Putamen (tissue), 1 donor: ENCODE data around the gene ZNF526.
"Not testable (repeated sequence)": the region's sequence is repeated elsewhere in the genome, so short reads cannot be mapped to it uniquely, and the experiment has no call there.

Experiments used
- DNase-seq: peaks from one replicate; pipeline ENCODE4 v3.0.0-alpha.2; 2016; ENCODE audit warnings: low spot score

The ZNF526 gene

DNA sequence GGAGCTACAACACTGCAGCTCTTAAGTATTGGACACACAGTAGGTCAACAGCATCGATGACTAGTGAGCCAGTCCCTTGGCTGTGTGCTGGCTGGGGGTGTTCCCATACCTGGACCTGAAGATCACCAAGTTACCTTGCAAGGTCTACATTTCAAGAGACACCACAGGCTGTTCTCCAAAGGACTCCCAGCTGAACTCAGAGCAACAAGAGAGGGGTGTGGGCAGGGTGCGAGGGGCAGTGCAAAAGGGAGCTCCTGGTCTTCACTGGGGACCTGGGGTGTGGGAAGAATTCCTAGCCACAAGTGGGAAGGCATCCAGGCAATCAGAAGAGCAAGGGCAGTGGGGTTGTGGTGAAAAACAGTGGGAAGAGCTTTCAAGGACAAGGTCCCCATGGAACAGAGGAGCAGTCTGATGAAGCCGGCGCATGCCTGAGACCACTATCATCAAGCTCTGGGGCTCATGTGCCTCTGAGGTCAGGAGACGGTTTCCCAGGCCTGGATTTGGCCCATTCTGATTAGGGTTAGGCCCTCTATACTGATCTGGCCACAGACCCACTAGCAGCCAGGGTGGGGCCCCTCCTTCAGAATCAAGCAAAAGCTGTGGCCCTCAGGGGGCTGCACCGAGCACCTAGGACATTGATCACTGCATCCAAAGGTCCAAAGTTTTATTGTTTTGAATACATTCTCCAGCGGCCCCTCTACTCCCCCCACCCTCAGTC is 27.0 kb downstream of the ZNF526 start:
- DNase-seq = no peak

GRCh38 chr19:42247640-42248199 is 27.6 kb downstream of the ZNF526 start:
- DNase-seq = no peak

DNA sequence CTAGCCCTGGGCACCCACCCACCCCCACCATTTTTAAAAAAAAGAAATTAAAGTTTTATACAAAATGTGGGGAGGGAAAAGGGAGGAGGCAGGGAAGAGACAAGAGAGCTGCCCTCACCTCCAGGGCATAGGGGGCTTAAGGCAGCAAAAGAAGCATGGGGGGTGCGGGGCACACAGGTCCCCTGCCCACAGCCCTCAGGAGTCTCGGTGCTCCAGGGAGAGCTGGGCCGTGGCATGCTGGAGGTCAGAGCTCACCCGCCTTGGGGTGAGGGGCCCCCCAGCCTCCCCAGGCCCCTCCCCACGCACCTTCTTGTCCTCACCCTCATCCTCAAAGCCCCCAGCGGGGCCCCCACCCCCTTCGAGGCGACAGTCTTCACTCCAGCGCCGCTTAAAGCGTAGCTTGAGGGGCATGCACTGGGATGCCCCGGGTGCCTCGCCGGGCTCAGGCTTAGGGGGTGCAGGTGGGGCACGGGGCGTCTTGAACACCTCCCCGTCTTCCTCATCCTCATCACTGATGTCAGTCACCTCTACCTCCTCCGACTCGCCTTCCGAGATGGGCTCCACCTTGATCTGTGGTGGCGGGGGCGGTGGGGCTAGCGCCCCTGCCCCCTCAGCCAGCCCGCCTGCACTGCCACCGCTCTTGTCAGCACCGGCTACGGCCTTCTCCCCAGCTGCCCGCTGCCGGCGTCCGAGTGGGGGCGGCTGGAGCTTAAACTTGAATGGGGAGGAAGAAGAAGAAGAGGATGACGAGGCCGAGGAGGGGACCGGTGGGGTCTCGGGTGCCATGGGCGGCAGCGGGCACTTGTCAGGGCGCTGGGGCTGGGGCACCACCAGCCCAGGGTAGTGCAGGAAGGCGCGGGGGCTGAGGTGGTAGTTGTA is 28.4 kb downstream of the ZNF526 start:
- DNase-seq = no peak

DNA sequence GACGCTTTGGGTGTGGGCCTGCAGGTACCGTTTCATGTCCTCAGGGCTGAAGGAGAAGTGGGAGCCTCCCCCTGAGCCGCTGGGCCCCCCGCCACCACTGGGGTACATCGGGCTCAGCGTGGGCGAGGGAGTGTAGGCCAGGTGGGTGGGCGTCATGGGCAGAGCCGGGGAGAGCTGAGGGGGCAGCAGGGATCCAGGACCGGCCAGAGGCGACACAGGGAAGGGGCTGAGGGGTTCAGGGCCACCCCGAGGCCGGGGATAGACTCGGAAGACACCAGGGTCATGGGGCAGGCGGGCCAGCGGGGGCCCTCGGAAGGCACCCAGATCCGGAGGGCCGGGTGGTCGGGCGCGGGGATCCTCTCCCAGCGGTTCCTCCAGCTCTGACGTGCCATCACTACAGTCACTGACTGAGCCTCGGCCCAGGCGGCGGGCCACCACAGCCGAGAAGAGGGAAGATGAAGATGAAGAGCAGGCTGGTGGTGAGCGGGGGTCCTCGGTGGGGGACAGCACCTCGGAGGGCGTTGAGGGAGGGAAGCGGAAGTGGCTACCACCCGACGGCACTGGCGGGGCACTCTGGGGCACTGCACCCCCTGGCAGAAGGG is 29.1 kb downstream of the ZNF526 start:
- no peak for DNase-seq

- no peak for DNase-seq
Observed at GRCh38 chr19:42249769-42250168, 29.7 kb downstream of the ZNF526 start.

DNA sequence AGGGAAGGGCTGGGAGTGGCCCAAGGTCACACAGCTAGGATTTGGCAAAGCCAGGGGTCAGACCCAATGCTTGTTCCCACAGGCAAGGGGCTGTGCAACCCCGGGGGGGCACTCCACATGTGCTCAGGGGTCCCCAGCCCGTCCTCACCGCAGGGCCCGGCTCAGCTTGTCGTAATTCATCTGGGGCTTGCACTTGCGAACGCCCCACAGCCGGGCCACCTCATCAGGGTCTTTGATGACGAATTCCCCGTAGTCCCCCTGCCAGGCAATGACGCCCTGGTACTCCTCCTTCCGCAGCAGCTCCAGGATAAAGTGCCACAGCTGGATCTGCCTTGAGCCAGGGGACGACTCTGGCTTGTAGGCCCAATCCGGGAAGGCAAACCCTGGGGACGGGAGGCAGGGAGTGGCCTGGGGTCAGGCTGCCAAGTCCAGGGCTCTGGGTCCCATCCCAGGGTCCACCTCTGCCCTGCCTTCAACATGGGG is 30.1 kb downstream of the ZNF526 start:
- no peak for DNase-seq

- no peak for DNase-seq
Observed at GRCh38 chr19:42250666-42251531, 30.8 kb downstream of the ZNF526 start.

DNA sequence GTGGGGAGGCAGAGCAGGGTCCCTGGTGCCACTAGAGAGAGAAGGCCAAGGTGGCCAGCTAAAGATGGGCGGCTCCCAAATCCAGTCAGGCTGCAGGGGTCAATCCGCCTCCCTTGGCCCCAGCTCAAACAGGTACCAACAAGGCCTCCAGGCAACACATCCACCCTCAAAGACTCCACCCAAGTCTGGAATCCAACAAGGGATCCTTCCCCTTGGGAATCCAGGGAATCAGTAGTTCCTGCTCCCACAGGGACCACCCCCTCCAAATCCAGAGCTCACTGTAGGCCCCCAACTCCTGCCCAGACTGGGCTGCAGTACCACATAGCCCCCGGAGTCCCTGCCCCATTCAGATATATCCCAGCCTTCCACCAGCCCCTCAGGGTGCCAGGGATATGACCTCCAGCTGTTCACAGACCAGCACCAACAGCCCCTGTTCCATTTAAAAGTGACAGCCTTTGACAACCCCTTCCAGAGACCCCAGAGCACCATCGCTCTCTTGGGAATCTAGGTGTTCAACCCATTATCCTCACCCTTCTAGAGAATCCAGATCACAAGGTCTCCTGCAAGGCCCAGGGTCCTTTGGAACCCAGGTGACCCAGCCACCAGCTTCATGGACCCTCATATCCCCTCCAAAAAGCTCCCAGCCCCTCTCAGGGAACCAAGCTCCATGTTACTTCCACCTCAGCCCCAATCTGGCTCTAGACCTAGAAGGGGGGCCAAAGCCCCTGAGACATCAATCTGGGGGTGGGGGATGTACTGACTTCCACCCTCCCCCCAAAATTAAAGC is 31.7 kb downstream of the ZNF526 start:
- DNase-seq = no peak

DNA sequence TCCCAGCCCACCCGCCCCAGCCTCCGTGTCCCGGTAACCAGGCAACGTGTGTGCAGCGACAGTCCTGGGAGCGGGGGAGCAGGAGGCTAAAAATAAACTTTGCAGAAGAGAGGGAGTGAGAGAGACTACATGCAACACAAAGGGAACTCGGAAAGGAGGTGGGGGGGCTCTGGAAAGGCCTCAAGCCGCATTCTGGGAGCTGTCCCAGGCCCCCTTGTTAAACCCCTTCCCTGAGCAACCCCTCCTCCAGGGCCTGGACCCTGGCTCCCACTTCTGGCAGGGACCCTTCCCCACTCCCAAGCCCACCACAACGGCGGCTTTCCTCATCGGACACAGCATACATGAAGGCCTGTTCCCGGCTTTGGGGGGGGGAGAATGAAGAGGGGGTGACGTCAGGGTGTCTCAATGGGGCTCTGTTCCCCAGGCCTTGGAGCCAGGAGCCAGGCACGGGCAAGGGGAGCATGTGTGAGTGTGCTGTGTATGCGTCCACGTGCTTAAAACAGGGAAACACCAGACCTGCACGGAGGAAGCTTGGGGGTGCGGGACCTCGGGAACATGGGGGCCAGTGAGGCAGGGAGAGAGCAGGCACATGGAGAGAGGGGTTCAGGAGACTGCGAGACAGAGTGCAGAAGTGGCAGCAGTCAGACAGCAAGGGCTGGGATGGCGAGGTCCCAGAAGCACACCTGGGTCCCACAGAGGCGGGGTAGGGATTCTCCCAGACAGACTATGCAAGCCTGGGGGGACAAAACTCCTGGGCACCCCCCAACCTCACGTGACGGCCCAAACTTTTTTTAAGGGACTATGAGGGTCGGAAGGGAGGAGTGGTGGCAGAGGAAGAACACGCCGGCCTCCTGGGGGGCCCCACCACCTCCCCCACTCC is 32.5 kb downstream of the ZNF526 start:
- DNase-seq = peak; percentile 92

DNA sequence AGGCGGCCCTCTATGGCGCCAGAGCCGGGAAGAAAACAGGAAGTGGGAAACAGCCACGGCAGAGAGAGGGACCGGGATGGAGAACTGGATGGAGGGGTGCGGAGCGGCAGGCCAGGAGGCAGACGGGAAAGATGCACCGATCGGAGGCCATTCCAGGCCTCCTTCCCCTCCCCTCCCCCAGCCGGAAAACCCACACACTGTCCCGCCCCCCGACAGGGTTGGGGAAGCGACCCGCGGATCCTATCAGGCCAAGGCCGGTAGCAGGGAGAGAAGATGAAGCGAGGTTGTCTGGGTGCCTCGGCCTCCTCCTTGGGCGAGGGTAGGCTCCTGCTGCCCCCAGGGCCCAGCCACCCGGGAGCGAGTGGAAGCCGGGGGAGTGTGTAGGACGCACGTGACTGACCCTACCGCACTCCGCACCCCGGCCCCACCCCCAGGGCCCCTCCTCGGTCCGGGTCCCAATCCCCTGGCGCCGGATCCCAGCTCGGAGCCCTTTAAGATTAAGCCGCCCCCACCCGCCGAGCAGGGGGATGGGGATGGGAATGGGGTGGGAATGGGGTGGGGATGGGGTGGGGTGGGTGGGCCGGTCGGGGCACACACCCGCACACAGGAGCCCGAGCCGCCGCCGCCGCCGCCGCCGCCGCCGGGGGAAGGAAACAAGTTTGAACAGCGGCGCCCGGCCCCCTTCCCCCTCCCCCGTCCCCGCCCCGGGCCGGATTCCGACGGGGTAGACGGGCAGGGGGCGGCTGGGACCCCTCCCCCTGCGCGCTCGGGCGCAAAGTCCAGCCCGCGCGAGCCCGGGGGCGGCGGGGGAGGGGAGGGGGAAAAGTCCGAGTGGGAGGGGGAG is 33.4 kb downstream of the ZNF526 start:
- no peak for DNase-seq

DNA sequence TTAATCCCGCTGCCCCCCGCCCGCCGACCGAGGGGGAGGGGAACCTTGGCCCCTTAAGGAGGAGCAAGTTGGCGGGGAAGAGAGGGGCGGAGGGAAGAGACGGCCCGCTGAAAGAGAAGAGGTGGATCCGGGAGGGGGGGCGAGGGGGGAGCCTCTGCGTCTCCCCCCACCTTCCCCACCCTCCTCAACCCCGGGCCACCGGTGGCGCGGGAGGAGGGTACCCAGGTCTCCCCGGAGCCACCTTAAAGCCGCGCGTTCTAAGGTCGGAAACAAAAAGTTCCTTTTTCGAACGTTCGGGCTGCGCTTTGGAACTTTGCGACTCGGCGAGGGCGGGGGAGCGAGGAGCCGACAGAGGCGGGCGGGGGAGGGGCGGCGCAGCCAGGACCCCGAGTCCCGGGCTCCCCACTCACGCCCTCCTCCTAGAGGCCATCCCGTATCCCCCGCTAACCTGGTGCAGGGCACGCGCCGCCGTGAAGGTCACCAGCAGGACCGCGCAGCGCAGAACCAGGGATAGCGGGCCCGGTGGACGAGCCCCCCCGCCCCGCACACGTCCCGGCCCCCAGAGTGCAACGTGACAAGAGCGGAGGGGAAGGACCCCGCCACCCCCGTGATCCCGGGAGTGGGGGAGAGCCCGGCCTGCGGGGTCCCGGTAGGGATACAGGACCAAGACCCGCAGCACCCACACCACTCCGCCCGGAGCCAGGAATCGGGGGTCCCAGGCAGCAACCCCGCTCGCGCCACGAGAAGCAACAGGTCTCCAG is 34.2 kb downstream of the ZNF526 start:
- DNase-seq = peak; percentile 88

- peak; percentile 95 for DNase-seq
Observed at GRCh38 chr19:42254850-42255765, 35.0 kb downstream of the ZNF526 start, which contains the start of gene ERF. ERF (minus strand) TSS chr19:42255128; CDS start chr19:42254999, 129 bp downstream.

DNA sequence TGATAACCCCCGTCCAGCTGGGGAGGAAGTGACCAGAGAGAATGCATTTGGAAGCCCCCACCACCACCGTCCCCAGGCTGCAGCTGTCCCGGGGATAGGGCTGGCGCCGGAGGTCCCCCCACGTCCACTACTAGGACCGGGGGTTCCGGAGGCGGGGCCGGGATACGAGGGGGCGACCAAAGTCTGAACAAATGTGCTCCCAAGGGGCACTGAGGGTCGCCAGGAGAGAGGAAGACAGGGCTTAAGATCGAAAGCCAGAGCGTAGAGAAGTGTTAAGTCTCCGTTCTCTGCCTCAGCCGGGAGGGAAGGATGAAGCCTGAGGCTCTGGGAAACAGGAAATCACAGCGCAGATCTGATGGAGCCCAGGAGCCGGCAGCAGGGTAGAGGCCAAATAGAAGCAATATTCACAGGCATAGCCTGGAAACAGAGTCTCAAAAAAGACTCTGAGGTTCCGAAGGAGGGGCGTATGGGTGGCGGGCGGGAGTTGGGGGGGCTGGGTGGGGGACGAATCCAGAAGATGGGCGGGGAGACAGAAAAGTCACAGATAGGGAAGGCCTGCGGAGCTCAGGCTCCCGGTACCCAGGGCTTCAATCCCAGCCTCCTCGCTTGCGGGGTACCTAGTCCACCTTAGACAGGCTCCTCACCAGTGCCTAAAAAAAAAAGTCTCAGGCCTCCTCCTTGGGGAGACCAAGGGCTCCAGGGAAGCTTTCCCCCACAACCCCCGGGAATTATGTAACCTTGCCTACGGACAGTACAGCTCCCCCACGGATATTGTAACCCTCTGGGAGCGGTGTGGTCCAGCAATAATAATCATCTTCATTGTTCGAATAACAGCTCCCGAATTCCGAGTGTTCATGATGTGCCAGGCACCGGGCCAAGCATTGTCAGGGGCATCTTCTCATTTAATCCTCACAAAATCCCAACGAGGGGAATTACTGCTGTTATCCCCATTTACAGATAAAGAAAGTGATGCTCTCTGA is 35.9 kb downstream of the ZNF526 start:
- peak; percentile 70 for DNase-seq

DNA sequence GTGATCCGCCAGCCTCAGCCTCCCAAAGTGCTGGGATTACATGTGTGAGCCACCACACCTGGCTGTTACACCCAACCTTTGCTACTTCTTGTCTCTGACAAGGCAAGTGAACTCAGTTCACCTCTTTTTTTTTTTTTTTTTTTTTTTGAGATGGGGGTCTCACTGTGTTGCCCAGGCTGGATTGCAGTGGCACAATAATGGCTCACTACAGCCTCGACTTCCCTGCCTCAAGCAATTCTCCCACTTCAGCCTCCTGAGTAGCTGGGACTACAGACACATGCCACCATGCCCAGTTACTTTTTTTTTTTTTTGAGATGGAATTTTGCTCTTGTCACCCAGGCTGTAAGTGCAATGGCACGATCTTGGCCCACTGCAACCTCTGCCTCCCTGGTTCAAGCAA is 37.7 kb downstream of the ZNF526 start:
- DNase-seq = not testable (repeated sequence)

DNA sequence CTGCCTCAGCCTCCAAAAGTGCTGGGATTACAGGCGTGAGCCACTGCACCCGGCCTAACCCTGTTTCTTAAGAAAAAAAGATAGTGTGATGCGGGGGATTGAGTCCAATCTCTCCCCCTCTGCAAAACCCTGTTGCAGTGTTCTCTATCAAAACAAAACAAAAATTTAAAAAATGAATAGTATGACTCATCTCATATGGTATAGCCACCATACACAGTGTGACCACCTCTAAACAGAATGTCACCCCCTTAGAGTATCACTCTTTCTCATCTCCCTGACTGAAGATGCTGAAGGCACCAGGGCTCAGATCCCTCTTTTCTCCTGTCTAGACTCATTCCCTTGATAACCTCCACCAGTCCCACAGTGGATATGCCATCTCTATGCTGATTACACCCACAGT is 41.7 kb downstream of the ZNF526 start:
- DNase-seq = no peak
